Choroid plexus epithelial cell (primary cell): ENCODE measurements around the gene GLRX5.
A peak's percentile ranks its signal among the peaks of the same experiment; 100 is the strongest.

Experiments used
- DNase-seq: peaks from one replicate; pipeline ENCODE4 v3.0.0-alpha.2; 2010; ENCODE audit warnings: low read depth
- H3K4me3 ChIP-seq: 2 replicates; pipeline ENCODE4 v1.5.1; 2011; ENCODE audit warnings: low read depth, mild to moderate bottlenecking, control low read depth, low read length, moderate library complexity
- TF ChIP-seq, protein P1 (sequence below): conservative IDR thresholded peaks from 2 replicates; pipeline ENCODE4 v1.5.1; 2011; ENCODE audit warnings: low read depth, mild to moderate bottlenecking, control low read depth, inconsistent platforms, low read length, moderate library complexity

Gene GLRX5

DNA sequence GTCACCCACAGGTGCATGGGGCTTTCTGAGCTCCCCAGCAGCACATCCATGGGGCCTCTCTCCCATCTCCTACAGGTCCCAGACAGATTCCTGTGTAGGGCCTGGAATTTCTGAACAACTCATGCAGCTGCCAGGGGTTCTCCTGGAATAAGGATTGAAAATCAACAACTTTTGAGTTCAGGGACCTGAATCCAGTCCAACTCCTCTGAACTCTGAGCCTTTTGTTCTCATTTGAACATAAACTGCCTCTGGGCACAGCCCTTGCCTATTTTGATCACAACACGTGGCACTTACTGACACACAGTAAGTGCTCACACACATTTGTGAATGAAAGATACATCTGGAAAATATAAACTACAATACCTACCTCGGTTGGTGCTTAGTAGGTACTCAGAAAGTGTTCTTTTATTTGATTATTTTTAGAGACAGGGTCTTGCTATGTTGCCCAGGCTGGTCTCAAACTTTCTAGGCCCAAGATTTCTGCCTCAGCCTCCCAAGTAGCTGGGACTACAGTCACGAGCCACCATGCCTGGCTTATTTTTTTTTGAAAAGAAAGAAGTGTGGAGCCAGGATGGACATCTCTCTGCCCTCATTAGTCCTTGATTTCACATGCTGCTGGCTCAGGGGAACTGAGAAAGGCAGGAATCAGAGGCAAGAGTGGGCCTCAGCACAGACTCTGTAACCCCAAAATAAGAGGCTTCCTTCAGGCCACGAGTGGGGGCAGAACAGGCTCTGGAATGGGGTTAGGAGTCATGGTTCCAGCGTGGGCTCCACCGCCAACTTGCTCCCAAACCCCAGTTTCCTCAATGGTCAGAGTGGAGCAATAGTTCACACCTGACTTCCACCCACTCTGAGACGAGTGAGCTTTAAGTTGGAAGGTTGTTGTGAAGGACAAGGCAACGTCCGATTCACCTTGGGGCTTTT, 45.4 kb upstream of the GLRX5 start:
- TF ChIP-seq, protein P1, sequence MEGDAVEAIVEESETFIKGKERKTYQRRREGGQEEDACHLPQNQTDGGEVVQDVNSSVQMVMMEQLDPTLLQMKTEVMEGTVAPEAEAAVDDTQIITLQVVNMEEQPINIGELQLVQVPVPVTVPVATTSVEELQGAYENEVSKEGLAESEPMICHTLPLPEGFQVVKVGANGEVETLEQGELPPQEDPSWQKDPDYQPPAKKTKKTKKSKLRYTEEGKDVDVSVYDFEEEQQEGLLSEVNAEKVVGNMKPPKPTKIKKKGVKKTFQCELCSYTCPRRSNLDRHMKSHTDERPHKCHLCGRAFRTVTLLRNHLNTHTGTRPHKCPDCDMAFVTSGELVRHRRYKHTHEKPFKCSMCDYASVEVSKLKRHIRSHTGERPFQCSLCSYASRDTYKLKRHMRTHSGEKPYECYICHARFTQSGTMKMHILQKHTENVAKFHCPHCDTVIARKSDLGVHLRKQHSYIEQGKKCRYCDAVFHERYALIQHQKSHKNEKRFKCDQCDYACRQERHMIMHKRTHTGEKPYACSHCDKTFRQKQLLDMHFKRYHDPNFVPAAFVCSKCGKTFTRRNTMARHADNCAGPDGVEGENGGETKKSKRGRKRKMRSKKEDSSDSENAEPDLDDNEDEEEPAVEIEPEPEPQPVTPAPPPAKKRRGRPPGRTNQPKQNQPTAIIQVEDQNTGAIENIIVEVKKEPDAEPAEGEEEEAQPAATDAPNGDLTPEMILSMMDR, result no peak
- peak; percentile 43 for DNase-seq
- H3K4me3 ChIP-seq, result no peak overlapping the region

DNA sequence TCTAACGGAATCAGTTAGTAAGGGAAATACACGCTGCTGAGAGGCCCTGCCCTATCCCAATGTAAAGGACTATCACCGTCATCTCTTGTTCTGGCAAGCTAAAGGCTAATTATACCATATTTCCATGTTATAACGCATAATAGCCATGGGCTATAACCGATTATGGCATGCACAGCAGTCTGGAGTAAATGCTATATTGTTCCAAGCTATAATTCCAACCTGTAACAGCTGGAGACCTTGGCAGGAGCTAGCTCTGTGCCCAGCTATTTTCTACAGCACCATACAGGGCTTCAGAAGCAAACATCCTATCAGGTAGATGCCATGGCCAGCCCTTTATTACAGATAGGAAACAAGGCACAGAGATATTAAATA, 44.7 kb upstream of the GLRX5 start:
- TF ChIP-seq, protein P1, result no peak
- H3K4me3 ChIP-seq, result no peak overlapping the region

DNA sequence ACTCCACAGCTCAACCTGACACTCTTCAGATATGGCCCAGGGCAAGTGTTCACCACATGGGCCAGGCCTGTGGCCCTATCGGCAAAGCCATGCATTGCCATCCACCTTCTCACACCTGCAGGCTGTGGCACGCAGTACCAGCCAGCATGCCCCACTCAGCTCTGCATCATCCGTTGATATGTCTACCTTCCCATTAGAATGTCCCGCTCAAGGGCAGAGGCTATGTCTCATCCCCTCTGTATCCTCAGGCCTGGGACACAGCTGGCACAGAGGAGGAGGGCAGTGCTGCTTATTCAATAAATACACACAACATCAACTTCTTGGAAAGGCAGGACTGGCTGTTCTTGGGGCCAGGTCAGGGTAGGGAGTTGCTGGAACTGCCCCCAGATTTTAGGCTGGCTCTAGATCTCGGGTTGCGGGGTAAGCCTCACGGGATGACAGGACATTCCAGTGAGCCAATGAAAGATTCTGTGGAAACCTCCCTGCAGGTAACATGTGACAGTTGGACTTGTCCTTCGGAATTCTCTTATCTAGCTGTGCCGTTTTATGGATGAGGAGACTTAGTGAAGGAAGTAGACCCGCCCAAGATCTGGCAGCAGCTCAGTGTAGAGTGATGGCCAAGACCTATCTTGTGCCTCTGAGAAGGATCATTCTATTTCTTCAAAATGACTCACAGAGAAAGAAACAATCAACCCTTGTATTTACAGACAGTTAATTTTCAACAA, 44.0 kb upstream of the GLRX5 start:
- no peak overlapping the region for H3K4me3 ChIP-seq
- TF ChIP-seq, protein P1, result no peak
- DNase-seq, result no peak

More for the DNA sequence above, 44.7 kb upstream of the GLRX5 start:
- DNase-seq, result no peak

DNA sequence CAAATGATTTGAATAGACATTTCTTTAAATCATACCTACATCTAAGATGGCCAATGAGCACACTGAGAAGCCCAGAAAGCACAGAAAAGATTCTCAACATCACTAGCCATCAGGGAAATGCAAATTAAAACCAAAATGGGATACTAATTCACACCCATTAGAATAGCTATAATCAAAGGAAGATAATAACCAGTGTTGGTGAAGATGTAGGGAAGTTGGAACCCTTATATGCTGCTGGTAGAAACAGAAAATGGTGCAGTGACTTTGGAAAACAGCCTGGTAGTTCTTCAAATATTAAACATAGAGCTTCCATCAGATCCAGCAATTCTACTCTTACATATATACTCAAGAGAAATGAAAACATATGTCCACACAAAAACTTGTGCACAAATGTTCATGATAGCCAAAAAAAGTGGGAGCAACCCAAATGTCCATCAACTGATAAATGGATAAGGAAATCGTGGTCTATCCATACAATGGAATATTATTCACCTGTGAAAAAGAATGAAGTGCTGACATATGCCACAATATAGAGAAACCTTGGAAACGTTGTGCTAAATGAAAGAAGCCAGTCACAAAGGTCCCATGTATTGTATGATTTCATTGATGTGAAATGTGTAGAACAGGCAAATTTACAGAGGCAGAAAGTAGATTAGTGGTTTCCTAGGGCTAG, 42.8 kb upstream of the GLRX5 start:
- DNase-seq, result no peak
- TF ChIP-seq, protein P1, result no peak
- H3K4me3 ChIP-seq, result no peak overlapping the region

DNA sequence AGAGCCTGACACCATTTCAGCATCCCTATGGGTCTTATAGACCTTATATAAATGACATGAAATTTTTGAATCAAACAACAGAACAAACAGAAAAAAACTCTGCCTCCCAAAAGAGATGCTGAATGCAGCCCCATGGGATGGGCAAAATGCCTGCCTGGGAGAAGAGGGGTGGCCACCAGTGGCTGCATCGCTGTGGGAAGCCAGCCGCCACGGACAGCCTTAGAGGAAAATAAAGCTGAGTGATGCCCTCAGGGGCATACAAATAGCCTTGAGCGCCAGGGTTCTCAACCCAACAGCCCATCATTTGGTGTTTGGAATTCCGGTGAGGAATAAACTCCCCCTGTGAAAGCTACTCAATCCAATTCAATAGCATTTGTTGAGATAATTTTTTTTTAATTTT, 41.3 kb upstream of the GLRX5 start:
- DNase-seq, result no peak
- TF ChIP-seq, protein P1, result no peak
- H3K4me3 ChIP-seq, result no peak overlapping the region

DNA sequence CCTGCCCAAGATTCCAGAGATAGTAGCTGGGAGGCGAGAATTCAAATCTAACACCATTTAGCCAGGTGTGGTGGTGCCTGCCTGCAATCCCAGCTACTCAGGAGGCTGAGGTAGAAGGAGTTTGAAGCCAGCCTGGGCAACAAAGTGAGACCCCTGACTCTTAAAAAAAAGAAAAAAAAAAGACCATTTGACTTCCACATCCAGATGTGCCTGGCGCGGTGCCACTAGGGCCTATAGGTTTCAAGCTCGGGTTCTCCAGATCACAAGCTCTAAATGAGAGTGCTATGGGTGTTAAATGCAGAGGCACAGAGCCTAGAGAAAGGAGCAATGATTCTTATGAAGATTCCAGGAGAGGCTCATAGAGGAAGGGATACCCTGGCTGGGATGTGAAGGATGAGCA, 40.9 kb upstream of the GLRX5 start:
- no peak overlapping the region for H3K4me3 ChIP-seq
- TF ChIP-seq, protein P1, result no peak

More for the DNA sequence above, 40.9 kb upstream of the GLRX5 start:
- no peak for DNase-seq
